Stimulated activated CD4-positive, alpha-beta T cell treated with anti-CD3 and anti-CD28 coated beads, Interleukin-15, amount 100 ng/mL, for 1 hour (primary cell): ENCODE data around the gene THADA.

Experiments used
- DNase-seq, 2 donors: peaks; one replicate each; pipeline ENCODE4 v3.0.0-alpha.2; 2020; ENCODE audit warnings: low read depth in 1 of 2, low spot score in 1 of 2

THADA gene

DNA sequence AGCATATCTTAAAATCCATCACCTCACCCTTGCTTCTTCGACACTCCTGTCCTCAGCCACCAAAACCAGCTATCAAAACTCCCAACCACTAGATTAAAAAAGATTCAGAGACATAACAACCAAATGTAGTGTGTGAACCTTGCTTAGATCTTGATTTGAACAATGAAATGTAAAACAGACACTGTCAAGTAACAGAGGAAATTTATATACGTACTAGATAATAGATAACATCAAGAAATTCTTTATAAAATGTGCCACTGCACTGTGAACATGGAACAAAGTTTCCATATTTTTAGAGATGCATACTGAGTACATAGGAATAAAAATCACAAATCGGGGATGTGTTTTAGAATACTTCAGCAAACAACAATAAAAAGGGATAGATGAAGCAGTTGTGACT, 86.0 kb downstream of the THADA start:
- DNase-seq: no peak

DNA sequence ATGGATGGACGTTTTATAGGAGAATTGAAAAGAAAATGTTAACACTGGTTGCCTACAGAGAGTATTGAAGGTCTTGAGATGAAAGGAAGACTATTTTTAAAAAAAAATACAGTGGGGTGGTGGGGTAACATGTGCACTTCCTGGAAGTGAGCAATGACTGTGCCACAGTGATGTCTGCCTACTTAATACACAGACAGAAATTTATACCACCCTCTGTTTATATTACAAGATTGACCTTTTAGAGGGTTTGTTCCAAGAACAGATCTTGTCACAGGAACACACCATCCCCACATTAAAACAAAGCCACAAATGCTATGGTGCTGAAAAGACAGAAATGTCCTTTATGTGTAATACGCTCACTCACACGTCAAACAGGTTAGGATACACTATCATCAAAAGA, 87.6 kb downstream of the THADA start:
- no peak for DNase-seq

DNA sequence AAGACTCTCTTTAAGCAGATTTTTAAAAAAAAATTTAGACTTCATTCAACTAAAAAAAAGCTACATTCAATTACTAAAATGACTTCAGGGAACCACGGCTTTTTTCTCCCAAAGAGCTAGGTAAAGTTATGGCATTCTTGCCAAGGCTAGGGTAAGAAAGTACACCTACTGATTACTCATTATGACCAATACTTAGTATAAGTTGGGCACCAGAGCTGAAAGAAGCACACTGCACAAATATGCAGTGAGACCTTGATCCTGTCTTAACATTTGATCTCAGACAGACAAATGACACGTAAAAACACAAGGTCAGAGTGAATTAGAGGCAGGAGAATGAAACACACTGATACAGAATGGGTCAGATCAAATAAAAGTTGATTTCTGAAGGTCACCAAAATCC, 88.7 kb downstream of the THADA start:
- DNase-seq: no peak

DNA sequence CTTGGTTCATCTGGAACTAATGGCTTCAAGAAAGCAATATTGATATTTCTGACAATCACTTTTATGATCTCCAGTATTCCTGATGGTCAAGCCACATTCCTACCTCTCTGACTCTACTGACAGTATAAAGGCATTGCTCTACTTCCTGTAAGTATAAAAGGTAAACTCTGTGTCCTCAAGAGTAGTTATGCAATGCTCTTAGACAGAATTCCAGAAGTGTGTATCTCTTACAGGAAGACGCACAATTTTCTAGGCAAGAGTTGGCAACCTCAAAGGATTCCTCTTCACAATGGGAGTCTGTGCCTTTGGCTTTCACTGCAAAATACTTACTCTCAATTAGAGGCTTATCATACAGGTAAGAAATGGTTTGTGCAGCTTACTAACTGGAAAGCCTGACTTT, 100.1 kb downstream of the THADA start:
- DNase-seq: no peak

DNA sequence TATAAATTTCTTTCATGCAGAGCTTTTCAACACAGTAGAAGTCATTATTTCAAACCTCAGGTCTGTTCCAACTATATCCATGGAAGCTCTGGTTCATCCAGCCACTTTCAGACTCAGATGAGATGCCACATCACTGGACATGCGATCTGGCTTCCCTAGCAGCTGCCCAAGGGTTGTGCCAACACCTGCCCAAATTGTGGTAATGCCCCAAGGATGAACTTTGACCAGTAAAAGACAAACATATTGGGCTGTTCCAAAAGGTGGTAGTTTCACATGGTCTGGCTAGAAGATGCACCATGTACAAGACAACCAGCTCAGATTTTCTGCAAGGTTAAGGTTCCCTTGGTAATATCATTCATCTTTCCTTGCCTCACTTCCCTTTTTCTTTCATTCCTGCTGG, 101.9 kb downstream of the THADA start:
- DNase-seq: no peak

DNA sequence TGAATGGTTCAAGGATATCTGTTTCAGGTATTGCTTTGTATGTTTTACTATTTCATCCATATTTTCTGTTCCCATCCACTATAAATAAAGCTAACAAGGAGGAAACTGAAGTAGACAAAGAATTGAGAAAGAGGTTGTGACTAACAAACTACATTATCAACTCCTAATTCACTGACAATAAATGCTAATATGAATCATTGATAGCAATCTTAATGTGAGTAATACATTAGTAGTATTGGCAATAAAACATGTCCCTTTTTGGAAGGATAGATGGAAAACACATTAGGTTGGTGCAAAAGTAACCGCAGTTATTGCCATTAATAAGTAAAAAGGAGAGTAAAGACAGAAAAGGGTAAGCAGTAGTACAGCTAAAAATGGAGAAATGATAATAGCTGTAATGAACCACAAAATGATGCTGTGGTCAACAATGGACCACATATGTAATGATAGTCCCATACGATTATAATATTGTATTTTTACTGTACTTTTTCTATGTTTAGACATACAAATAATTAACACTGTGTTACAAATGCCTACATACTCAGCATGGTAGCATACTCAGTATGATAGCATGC, 104.7 kb downstream of the THADA start:
- DNase-seq: no peak

DNA sequence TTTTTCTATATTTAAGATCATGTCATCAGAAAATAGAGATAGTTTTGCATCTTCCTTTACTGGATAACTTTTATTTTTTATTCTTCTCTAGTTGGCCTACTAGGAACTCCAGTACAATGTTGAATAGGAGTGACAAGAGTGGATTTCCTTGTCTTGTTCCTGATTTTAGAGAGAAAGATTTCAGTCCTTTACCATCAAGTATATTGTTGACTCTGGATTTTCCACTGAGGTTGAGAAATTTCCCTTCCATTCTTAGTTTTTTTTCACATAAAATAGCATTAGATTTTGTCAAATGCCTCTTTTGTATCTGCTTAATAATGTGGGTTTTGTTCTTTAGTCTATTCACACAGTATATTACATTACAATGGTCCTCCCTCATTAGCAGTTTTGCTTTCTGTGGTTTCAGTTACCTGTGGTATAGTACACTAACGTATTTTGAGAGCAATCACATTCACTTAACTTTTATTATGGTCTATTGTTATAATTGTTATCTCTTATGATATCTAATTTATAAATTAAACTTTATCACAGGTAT, 105.5 kb downstream of the THADA start:
- DNase-seq: no peak

DNA sequence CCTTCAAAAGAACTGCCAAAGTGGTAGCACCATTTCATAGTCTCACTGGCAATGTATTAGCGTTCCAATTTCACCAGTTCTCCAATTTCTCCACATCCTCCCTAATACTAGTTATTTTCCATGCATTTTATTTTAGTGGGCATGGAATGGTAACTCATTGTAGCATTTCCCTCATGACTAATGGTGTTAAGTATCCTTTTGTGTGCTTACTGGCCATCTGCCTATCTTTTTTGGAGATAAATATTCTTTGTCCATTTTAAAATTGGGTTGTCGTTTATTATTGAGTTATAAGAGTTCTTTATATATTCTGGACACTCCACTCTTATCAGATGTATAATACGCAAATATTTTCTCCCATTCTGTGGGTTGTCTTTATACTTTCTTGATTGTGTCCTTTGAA, 107.1 kb downstream of the THADA start:
- DNase-seq: no peak

DNA sequence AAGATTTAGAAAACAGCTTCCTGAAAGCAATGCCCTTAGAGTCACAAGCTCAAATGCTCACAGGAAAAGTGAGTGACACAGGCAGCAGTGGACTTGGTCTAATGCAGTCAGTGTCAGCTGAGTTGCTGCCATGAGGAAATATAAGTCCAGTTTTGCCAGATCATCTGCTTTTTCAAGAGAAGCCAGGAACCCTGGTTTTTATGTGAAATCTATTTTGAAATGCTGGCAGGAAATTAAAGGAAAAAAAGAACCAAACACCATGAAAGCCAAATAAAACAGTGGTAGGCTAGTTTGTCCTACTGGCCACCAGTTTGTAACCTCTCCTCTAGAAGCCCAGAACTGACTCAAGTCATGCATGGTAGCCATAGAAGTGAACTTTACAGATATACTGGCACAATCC, 109.2 kb downstream of the THADA start:
- no peak for DNase-seq

DNA sequence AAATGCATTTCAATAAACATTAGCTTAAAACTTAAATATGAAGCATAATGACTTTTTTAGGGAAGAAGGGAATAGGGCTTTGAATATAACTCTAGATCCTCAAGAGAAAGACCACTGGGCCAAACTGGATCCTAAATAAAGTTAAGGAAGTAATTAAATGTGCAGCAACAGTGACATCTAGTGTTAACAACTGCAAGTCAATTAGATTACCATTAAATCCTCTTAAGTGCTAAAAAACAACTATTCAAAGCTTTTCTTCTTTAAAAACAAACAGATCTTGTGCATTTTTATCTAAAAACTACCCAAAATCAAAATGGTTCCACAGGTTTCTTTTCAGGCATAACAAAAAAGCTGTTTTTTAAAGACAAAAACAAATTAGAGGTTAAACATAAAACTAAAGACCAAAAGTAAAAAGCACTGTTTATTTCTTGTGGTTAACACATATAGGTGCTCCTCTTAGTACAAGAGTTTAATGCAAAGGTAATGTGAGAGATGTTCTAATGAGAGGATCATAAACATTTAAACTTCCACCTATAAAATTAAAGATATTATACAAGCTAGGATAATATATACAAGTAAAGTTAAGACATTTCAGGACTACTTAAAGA, 111.4 kb downstream of the THADA start:
- DNase-seq: no peak

DNA sequence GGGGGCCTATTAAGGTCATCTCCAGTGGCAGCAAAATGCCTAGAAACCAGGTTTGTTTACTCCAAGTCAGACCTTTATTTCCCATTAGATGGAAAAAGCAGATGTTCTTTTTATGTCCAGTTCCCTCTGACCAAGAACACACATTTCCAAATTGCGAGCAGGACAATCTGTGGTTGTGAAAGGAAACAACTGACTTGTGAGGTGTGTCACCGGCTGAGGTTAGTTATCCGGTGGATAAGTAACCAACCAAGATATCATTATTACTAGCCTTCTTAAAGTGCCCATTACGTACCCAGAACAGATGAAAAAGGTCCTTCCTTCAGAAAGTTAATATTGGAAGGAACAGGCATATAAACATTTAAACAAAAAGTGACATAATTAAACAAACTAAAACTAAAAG, 112.9 kb downstream of the THADA start:
- DNase-seq: no peak

DNA sequence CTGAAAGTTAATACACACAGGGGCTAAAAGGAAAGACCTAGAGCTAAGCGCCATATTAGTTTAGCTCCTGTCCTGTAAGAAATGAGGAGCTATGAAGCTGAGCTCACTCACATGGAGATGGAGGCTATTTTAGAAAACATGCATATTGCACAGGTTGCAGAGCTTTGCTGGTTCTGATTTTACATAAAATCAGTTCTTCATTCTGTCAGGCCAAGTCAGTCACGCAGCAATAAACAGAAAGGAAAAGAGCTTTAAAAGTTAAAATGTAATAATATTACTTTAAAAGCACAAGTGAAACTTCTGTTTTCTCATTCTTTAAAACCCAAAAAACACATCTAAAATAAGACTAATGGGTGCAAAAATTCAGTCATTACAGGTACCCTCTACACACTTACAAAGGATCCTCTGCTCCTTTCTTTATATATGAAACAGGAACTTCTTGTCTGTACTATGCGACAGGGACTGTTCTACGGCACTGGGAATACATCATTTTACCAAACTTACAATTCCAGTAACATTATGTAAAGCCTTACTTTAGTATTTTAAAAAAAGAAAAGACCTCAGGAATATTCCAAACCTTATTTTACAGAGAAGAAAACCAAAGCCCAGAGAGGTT, 113.8 kb downstream of the THADA start:
- DNase-seq: no peak

DNA sequence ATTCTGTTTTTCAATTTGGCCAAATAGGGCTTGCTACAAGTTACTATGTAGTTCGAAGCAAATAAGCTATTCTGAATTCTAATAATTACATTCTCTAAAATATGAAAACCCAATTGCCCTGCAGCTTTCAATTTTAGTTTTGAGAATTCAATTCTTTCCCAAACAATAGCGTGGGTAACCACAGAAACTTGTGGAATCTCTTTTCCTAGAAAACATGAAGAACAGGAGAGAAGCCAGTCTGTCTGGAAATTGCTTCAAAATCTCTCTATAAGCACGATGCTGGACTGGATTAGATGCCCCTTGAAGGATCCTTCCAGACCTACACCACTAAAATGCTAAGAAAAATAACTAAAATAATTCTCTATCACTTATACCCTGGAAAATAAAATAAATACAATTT, 115.0 kb downstream of the THADA start:
- no peak for DNase-seq

DNA sequence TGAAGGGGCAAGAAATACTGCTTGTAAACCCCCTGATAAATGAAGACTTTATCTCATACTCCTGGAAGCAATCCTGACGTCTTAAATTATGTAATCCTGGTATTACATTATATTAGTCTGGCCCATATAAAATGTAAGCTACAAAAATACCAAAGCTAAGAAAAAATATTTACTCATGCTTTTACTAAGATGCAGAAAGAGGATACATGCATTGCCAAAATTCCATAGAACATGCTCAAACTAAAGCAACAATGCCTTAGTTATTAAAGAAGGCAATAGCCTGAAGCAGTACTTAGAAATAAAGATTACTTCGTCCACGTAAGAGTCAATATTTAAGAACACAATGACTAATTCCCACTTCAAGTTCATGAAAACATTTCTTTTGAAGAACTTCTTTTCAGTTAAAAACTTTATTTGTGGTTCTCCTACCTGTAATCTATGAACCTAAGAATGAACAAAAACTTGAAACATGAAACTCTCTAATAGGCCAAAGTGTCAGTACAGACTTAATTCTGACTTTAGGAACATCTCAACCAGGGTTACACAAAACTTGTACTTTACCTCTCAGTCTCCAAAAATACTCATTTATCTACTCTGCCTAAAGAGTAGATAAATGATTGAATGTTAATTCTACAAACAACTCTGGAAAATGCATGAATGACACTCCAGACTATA, 117.3 kb downstream of the THADA start:
- no peak for DNase-seq

DNA sequence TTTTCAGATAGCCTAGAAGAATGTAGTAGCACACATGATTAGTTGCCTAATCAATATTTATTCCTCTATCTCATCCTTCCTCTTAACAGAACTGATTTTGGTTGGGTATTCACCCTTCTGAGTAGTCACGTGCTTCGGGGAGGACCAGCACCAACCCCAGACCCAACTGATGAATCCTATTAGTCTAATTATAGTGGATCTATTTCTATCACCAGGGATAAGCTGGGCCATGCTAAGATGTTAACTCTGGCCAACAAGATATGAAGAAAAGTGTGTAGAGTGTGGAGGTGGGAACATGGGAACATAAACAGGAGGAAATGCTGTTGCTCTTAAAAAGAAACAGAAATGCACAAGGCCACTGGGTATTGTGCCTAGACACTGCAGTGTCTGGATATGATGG, 119.9 kb downstream of the THADA start:
- no peak for DNase-seq

DNA sequence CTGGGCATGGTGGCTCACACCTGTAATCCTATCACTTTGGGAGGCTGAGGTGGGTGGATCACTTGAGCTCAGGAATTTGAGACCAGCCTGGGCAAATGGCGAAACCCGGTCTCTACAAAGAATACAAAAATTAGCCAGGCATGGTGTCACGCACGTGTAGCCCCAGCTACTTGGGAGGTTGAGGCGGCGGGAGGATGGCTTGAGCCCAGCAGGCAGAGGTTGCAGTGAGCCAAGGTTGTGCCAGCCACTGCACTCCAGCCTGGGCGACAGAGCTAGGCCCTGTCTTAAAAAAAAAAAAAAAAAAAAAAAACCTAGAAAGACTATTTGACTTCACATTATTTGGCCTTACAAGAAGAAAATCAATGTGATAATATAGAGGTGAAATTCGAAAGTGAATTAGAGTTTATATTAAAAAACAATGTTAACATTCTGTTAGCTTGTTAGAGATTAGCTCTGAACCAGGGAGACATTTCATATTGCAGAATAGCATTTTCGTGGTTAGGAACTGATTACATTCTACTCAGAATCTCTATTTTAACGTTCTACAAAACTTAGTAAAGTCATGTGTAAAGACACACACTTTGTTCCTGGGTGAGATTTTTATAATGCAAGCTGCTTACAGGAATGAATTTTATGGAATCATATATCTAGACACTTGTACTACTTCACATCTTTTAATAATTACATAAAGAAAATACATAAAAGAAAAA, 120.5 kb downstream of the THADA start:
- no peak for DNase-seq

DNA sequence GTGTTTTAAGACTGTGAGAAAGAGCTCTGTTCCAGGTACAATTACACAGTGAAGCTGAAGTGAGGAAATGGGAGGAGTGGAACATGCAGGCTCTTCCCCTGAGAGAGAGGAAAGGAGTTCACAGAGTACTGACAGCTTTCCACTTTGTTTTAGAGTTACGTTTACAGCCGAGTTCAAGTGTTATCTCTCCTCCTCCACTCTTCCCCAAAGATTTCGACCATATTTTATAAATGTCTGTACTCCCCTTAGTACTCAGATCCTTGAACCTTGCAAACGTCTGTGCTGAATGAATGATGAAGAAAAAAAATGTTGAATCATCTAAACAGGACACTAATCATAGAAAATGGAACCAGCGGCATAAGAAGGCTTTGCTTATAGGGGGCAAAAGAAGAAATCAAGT, 121.6 kb downstream of the THADA start:
- no peak for DNase-seq

DNA sequence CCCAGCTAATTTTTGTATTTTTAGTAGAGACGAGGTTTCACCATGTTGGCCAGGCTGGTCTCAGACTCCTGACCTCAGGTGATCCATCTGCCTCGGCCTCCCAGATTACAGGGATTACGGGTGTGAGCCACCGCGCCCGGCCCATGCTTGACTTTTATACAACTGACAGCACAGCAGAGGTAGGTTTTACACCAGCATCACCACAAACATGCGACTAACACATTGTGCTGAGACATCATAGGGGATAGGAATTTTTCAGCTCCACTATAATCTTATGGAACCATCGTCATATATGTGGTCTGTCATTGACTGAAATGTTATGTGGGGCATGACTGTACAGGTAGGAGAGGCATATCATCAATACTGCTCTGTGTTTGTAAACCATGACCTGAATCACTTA, 122.1 kb downstream of the THADA start:
- no peak for DNase-seq

DNA sequence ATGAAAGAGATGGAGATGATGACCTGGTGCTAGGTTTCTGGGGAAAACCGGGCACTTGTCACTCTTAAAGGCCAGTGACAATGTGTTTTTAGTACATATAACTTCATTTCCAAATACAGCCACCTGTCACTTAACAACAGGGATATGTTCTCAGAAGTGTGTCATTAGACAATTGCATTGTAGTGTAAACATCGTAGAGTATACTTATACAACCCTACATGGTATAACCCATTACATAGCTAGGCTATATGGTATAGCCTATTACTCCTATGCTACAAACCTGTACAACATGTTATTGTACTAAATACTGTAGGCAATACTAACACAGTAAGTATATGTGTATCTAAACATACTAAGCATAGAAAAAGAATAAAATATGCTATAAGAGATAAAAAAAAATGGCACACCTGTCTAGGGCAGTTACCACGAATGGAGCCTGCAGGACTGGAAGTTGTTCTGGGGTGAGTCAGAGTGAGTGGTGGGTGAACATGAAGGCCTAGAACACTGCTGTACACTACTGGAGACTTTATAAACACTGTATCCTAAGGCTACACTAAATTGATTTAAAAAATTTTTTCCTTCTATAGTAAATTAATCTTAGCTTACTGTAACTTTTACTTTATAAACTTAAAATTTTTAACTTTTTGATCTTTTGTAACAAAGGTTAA, 123.2 kb downstream of the THADA start:
- no peak for DNase-seq

DNA sequence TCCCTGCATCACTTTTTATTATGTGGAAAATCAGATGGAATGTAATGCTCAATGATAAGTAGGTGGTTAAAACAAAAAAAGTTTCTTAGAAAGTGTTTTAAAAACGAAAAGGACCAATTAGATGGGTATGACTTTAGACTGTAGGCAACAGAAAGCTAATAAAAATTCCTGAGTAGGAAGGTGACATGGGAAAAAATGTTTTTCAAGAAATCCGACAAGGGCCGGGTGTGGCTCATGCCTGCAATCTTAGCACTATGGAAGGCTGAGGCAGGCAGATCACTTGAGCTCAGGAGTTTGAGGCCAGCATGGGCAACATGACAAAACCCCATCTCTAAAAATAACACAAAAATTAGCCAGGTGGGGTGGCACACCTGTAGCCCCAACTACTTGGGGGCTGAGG, 126.1 kb downstream of the THADA start:
- no peak for DNase-seq

DNA sequence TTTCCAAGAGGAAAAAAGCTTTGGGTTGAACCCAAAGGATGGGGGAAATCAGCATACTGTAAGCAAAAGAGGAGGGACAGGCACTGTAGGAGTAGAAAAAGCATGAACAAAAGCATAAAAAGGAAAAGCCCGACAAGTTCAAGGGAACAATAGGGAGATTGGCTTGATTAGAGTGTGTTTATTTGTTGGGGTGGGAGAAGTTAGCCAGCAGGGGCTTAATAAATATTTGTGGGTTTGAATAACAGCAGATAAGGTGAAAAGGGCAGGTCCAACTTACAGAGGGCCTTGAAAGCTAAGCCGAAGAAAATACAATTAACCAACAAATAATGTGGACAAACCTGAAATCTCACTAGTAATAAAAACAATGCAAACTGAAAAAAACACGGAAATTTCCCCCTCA, 126.7 kb downstream of the THADA start:
- DNase-seq: no peak
